Stimulated activated CD8-positive, alpha-beta memory T cell treated with anti-CD3 and anti-CD28 coated beads, Interleukin-12 subunit alpha, Interleukin-12 subunit beta, amount 100 ng/mL, for 1 hour (primary cell): ENCODE measurements around the gene NPW.

Experiments
- DNase-seq: peaks from one replicate; pipeline ENCODE4 v3.0.0-alpha.2; 2020; ENCODE audit warnings: low read depth

The NPW gene

DNA sequence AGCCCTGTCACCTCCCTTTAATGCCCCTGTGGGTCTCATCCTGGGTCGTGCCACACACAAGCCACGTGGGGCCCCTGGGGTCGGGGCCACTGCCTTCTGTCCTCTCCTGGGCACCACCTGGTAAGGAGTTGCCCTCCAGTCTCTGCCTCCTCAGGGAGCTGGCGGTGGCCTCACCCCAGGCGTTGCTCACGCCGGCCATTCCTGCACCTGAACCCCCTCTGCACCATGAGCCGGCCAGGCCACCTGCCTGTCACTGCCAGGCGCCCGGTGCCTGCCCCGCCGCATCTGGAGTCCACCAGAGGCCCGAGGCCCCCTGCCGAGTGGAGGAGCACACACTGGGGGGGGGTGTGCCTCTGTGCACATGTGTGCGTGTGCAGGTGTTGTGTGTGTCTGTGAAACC is 17.5 kb downstream of the NPW start:
- DNase-seq = no peak

DNA sequence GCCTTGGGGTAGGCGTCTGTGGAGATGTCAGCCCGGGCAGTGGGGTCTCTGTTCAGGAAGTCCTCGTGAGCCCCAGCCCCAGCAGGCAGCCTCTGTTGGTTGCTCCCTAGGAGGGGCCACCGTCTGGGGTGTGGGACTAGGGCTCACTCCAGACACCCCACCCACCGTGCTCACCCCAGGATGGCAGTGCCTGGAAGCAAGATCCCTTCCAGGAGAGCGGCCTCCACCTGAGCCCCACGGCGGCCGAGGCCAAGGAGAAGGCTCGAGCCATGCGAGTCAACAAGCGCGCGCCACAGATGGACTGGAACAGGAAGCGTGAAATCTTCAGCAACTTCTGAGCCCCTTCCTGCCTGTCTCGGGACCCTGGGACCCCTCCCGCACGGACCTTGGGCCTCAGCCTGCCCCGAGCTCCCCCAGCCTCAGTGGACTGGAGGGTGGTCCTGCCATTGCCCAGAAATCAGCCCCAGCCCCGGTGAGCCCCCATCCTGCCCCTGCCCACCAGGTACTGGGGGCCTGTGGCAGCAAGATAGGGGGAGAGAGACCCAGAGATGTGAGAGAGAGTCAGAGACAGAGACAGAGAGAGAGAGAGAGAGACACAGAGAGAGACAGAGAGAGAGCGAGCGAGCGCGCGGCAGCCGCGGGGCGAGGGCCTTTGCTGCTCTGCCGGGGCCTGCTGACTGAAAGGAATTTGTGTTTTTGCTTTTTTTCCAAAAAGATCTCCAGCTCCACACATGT is 18.2 kb downstream of the NPW start:
- no peak for DNase-seq

DNA sequence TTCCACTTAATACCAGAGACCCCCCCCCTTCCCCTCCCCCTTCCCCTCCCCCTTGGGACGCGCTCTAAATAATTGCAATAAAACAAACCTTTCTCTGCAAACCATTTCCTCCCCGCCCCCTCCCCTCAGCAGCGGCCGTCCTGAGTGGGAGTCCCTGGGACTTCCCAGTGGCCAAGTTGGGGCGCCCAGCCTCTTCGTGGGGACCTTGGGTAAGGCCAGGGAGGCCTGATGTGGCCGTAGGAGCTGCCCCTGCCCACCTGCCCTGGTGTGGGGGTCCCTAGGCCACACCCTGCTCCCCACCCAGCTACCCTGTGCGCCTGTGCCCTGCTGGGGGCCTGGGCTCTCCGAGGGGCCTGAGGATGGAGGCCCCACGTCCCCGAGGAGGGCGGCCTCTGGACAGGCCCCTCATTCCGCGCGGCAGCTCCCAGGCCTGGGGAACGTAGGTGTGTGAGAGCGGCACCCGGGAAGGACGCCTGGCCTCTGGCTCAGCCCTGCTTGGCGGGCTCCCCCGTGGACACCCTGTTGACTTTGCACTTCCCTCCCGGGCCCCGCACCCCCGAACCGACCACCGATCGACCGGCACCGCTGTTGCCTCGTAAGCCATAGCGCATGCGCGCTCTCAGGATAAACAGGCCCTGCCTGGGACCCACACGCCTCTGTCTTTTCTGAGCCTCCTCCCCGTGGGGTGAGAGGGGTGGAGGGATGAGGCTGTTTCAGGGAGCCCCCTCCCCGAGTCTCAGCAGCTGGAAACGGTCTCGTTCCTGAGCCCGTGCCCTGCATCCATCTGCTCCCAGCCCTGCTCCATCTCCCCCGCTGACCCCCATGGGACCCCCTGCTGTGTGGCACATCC is 19.0 kb downstream of the NPW start:
- DNase-seq = no peak

DNA sequence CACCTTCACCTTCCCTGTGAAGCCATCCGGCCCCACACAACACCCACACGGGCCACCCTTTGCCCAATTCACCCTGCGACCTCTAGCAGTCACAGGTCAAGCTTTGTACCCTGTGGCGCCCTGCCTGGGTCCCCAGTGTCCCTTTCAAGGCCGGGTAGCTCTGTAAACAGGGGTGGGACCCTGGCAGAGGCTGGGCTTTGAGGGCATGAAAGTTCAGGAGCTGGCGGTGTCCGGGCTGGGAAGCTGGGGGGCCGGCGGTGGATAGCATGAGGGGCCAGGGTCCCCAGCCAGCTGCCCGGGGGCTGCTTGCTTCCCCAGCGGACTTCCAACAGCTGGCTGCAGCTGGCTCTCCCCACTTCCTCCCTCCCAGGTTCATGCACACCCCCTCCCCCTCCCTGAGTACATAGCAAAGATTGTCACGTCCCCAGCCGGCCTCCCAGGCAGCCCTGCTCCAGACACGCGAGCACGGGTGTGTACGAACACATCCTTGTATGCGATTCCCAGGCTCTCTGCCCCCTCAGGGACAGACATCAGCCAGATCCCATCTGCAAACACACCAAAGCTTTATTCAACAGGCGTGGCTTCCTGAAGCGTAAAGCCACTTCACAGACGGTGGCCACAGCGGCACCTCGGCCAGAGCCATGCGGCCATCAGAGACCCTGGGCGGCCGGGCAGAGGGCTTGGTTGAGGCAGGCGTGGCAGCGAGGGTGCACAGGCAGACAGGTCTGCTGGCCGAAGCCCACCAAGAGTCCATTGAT is 19.9 kb downstream of the NPW start:
- no peak for DNase-seq

DNA sequence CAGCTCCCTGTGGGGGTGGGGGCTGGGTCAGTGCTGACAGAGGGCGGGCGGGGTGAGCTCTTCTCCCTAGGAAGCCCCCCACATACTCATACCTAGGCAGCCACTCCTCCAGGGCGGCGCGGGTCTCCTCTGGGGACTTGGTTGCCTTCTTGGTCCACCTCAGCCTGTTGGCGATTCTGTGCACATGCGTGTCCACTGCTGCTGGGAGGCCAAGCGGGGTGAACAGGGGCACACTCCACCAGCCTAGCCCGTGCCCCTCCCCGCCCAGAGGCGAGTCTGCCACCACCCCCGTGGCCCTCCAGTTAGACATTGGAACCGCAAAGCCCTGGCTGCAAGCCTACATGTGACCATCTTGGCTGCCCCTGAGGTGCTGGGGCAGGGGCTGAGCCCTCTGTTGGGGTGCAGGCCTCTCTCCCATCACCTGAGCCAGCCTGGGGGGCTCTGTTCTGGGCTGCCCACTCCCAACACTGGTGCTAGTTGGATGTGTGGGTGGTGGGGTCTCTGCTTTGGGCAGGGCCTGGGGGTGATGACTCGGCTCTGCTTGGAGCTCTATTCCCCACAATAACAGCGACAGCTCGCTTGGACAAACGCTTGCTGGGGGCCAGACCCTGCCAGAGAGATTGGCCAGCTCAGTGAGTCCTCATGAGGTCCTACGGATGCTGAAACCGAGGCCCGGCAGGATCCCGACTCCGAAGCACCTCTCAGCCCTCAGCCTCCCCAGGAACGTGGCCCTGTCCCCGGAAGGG is 20.6 kb downstream of the NPW start:
- no peak for DNase-seq

DNA sequence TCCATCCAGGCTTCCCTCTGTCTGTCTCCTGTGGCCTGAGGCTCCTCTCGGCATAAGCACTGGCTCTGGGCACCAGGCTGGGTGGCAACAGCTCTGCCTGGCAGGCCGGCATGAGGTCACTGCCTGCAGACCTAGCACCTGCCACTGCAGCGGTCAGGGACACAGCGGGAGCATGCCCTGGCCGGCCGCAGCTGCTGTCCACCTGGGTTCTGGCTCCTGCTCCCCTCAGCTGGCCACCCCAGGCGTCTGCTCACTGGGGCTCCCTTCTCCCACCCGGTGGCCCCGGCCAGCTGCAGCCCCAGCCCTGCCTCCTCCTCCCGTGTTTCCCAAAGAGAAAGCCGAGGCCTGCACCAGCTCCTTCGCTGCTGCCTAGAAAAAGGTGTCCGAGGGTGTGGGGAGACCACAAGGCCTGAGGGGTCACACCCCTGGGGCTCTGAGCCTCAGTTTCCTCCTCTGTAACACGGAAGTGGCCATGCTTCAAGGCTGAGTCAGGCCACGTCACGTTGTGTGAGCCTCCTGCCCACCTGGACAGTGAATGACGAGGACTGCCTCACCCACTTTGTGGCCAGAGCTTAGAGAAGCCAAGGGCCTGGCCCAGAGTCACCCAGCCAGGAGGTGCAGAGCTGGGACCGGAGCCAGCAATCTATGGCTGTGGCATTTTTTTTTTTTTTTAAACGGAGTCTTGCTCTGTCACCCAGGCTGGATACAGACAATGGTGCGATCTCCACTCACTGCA is 21.4 kb downstream of the NPW start:
- no peak for DNase-seq

DNA sequence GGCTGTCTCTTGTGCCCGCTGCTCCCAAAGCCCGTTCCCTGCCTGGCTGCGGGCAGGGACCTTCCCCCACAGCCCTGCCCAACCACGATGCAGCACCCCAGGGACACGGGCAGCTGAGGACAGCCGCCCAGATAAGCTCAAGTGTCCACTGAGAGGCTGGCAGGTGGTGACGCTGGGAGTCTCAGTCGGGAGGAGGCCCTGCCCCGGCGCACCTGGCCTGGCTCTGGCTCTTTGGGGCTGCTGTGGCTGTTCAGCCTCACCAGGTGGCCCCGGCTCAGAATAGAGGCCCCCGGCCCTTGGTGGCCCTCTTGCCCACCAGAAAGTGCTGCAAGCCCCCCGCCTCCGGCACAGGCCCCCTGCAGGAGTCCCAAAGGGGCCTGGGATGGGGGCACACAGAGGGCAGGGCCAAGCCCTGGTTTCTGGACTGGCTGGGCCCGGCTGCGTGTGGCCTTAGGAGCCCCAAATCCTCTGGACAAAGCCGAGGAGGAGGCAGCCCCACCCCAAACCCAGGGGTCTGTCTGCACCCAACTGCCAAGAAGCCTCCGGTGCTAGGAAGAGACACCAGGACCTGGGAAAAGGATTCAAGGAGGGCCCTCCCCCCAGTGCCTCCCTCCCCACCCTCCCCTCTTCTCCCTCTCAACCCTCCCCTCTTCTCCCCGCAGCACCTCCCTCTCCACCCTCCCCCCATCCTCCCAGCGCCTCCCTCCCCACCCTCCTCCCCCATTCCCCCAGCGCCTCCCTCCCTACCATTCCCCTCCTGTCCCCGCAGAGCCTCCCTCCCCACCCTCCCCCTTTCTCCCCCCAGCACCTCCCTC is 22.8 kb downstream of the NPW start:
- no peak for DNase-seq

DNA sequence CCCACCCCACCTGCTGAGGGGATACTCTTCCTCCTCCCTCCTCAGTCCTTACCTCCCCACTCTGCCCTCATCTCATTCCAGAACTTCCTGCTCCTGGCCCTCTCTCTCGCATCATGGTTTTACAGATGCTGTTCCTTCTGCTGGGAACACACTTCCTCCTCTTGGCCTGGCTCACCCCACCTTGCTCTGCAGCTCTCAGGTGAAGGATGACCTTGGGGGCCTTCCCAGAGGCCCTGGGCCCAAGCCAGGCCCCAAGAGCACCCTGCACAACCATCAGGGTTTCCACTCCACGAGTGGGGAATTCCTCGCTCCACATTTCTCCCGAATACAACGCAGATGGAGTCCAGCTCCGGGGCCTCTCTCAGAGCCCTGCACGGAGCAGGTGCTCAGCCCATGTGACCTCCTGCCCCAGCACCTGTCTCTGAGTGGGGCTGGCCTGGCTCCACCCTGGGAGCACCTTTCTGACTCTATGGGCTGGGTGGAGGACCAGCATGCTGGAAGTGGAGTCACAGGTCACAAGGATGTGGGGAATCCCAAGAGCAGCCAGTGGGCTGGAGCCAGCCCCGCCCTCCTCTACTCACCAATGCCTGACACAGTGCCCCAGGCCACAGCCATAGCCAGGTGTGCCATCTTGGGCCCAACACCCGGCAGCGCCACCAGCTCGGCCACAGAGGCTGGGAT is 23.5 kb downstream of the NPW start:
- no peak for DNase-seq

DNA sequence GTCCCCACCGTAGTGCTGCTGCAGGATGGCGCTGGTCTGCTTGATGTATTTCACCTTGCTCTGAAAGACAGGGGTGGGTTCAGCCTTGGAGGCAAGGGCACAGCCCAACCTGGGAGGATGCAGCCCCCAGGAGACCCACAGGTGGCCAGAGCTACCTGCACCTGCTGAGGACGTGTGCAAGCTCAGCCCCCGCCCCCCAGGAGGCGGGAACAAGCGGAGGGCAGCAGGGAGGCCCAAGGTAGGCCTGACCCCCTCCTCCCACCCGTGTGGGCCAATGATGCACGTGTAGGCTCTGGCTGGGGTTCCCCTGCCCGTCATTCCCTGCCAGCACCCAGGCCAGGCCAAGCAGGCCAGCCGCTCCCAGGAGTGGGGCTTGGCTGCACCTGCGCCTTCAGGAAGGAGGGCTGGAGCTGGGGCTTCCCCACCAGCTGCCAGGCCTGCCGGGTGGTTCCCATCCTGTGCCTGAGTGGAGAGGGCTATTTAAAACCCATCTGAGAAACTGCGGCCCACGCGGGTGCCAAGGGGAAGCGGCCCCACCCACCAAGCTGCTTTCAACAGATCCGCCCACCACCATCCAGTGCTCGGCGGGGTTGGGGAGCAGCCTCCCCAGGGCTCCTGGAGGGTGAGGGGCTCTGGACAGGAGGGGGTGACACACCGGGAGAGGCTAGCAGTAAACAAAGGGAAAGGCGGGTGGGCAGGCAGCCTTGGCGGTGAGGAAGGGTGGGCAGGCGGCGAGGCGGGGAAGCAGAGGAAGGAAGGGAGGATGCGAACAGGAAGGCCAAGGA is 24.3 kb downstream of the NPW start:
- DNase-seq = no peak

DNA sequence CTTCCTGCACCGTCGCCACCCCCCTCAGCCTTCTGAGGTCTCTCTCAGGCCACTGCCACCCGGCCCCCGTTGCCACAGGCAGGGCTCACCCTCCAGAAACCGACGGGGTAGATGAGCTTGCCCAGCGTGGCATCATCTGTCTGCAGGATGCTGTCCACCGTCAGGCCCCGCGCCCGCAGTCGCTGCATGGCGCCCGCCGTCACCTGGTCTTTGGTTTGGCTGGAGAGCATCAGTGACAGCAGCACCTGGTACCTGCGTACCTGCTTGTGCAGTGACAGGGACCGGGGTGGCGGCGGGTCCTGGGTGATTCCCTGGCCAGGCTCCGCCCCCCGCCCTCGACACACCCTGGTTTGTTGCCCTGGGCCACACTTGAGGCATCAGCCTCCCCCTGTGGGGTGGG is 25.0 kb downstream of the NPW start:
- no peak for DNase-seq

DNA sequence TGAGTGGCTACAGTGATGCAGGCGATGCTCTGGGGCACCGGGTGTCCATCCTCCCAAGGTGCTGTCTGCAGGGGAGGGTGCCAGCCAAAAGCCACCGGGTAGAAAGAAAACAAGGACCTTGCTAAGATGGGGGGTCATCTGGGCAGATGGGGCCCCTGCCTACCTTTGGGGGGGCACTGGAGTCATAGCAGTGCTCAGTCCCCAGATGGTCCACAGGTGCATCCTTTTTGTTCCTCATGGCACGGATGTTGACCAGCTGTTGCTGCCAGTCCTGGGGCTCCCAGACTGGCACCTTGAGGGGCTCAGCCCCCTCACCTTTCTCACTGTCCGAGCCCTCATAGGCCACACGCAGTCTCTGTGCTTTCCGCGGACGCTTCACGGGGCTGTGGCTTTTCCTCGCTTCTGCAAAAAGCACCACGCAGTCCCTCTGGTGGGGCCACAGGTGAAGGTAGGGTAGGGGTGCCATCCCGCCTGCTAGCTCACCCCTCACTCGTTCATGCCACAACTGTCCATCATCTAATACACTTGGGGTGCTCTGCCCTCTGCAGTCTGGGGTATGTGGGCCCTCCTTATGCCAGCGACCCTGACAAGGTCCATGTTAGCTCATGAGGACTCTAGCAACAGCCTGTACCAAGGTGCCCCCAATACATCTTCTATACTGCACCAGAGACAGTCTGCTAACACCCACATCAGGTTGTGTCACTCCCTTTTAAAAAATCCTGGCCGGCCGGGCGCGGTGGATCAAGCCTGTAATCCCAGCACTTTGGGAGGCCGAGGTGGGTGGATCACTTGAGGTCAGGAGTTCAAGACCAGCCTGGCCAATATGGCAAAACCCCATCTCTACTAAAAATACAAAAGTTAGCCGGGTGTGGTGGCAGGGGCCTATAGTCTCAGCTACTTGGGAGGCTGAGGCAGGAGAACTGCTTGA is 26.6 kb downstream of the NPW start:
- no peak for DNase-seq

DNA sequence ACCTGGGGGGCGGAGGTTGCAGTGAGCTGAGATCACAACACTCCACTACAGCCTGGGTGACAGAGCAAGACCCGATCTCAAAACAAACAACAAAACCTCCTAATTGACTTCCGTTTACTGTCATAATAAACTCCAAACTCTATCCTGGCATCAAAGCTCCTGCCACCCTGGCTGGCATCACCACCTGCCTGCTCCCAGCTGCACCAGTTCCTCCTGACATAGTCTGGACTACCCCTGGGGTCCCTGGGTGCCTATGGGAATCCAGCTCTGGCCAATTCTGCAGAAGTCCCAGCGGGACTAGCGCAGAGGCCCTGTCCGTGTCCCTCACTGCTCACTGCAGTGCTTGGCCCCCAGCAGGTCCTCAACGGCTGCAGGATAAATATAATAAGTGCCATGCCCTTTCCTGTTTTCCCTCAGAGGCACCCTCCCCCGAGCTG is 27.3 kb downstream of the NPW start:
- DNase-seq = no peak

DNA sequence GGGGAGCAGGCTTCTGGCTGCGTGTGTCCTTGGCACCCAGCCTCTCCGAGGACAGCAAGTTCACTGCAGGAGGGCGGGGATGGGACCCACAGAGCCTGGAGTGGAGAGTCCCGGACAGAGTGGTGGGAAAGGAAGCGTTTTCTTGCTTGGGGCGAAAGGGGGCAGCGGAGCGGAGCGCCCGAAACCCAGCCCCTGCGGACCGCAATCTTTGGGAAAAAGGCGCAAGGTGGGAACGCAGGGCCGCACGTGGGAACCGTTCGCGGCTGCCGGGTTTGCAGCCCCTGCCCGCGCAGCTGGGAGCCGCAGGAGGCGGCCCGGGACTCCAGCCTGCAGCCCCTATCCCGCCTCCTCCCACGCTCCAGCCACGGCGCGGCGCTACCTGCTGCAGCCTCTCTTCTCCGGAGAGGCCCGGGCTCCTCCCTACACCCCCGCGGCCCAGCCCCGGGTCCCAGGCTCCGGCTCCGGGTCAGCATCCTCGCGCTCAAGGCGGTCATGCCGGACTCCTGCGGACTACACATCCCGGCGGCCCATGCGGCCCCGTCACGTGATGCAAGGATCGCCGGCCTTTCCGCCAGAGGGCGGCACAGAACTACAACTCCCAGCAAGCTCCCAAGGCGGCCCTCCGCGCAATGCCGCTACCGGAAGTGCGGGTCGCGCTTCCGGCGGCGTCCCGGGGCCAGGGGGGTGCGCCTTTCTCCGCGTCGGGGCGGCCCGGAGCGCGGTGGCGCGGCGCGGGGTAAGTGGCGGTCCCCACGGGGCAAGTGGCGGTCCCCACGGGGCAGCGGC is 27.9 kb downstream of the NPW start, which contains the start of the genes NTHL1 and TSC2:
Gene NTHL1 (minus strand): TSS at position 505 of the 786 bp plus-strand sequence. CDS start 11 bp downstream, at position 494.
Gene TSC2 (plus strand): TSS at position 656 of the 786 bp plus-strand sequence. CDS start 631 bp downstream, outside the sequence.
- peak; percentile 88 for DNase-seq

DNA sequence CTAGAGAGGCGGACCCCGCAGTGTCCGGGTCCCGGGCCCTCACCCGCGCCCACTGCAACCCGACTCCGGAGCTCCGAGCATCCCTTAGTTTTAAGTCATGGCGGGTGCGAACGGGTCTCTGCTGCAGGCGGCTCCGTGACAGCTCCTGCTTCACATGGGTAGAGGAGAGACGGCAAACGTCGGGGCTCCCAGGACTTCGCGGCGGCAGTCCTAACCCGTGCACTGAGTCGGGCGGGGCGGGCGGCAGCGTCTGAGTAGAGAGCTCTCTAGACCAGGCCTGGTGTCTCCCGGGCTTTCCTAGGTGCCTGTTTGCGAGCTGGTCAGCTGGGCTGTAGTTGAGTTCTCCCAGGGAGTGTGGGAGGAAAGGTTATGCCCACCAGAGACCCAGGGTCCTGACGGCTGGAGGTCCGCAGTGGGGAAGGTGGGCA is 28.5 kb downstream of the NPW start:
- DNase-seq = no peak

DNA sequence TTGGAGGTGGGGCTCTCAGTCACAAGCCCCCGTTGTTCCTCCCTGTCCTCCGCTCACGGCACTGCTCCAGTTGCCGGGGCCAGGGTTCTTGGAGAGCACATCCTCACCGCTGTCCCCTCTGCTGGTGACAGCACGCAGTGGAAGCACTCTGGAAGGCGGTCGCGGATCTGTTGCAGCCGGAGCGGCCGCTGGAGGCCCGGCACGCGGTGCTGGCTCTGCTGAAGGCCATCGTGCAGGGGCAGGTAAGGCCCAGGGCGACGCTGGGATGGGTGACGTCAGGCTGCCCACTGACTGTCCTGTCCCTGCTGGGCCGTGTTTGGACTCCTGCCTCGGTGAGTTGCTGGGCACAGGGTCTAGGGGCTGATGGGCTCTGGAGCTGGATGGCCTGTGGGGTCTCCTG is 33.6 kb downstream of the NPW start:
- no peak for DNase-seq

DNA sequence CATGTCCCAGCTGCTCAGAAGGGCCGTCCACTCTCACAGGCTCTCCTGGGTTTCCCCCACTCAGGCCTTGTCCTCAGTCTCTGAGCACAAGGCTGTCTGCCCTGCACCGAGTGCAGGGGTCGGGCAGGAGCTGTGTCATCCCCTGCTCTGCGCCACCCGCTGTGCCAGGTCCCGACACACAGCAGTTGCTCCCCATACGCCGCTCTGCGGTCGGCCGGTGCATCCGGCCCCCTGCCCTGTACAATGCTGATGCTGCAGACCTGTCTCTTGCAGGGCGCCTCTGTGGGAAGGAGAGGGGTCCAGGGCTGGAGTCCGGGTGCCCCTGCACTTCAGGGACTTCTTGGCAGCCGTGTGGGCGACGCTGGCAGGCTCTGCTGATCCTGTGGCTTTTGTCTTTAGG is 34.3 kb downstream of the NPW start:
- DNase-seq = no peak
